Measurements from ENCODE around the gene MROH7.

MROH7 gene

GRCh38 chr1:54699936-54700525 lies 58.4 kb downstream of the MROH7 start:
- no peak for TF ChIP-seq CTCF (IDR thresholded peaks at IDR 0.05)

- no peak for TF ChIP-seq CTCF (IDR thresholded peaks at IDR 0.05)
Observed at GRCh38 chr1:54701066-54701465, 59.5 kb downstream of the MROH7 start.

GRCh38 chr1:54701996-54702395 lies 60.4 kb downstream of the MROH7 start:
- TF ChIP-seq CTCF (IDR thresholded peaks at IDR 0.05), result no peak

GRCh38 chr1:54703471-54703870 lies 61.9 kb downstream of the MROH7 start:
- no peak for TF ChIP-seq CTCF (IDR thresholded peaks at IDR 0.05)

- no peak for TF ChIP-seq CTCF (IDR thresholded peaks at IDR 0.05)
Observed at GRCh38 chr1:54705153-54705552, 63.6 kb downstream of the MROH7 start.

- TF ChIP-seq CTCF (IDR thresholded peaks at IDR 0.05), result no peak
Observed at GRCh38 chr1:54706419-54706818, 64.8 kb downstream of the MROH7 start.

- no peak for TF ChIP-seq CTCF (IDR thresholded peaks at IDR 0.05)
Observed at GRCh38 chr1:54708385-54708784, 66.8 kb downstream of the MROH7 start.
